GM23338 (cell line): ENCODE data around the gene C16orf82. TPM values are rescaled to one million over a fixed set of nuclear protein-coding genes. Genes with fewer than 3 reads are reported as not detected.

Experiments
- ATAC-seq: fragments of 200-7000 bp; cut with Tn5 transposase; 3 replicates; pipeline ENCODE4 v1.9.1; 2020
- DNase-seq: peaks from one replicate; pipeline ENCODE4 v3.0.0-alpha.2; 2015; ENCODE audit warnings: low spot score
- H2AFZ ChIP-seq: fragments of 200-600 bp; sonication (generic); 2 replicates; pipeline ENCODE4 v1.8.0; 2016; ENCODE audit warnings: antibody characterized with exemption, mild to moderate bottlenecking, moderate library complexity
- H3F3A ChIP-seq: fragments of 200-600 bp; sonication (generic); replicated peaks from 2 replicates; pipeline ENCODE4 v1.8.0; 2017; ENCODE audit warnings: antibody characterized with exemption, mixed run types, low read depth
- H3K27ac ChIP-seq: fragments of 200-600 bp; sonication (generic); 2 replicates; pipeline ENCODE4 v1.6.1; 2016; ENCODE audit warnings: low read depth
- H3K27me3 ChIP-seq: fragments of 200-600 bp; sonication (generic); 2 replicates; pipeline ENCODE4 v1.8.0; 2016; ENCODE audit warnings: mild to moderate bottlenecking, mixed run types, moderate library complexity; ENCODE audit not compliant: insufficient read depth
- H3K36me3 ChIP-seq: fragments of 200-600 bp; sonication (generic); 2 replicates; pipeline ENCODE4 v1.8.0; 2016; ENCODE audit warnings: mild to moderate bottlenecking; ENCODE audit not compliant: insufficient read depth
- H3K4me1 ChIP-seq: fragments of 200-600 bp; sonication (generic); 2 replicates; pipeline ENCODE4 v1.8.0; 2016; ENCODE audit warnings: mild to moderate bottlenecking, moderate library complexity; ENCODE audit not compliant: insufficient read depth
- H3K4me2 ChIP-seq: fragments of 200-600 bp; sonication (generic); 2 replicates; pipeline ENCODE4 v1.7.1; 2017; ENCODE audit warnings: mixed run types
- H3K4me3 ChIP-seq: fragments of 200-600 bp; sonication (generic); 2 replicates; pipeline ENCODE4 v1.6.1; 2016; ENCODE audit warnings: mixed run types
- H3K79me2 ChIP-seq: fragments of 200-600 bp; sonication (generic); replicated peaks from 2 replicates; pipeline ENCODE4 v1.8.0; 2017; ENCODE audit warnings: mild to moderate bottlenecking; ENCODE audit not compliant: insufficient read depth
- H3K9me2 ChIP-seq: fragments of 200-600 bp; sonication (generic); 2 replicates; pipeline ENCODE4 v1.8.0; 2017; ENCODE audit not compliant: insufficient read depth
- H4K20me1 ChIP-seq: fragments of 200-600 bp; sonication (generic); replicated peaks from 2 replicates; pipeline ENCODE4 v1.8.0; 2017; ENCODE audit warnings: mild to moderate bottlenecking; ENCODE audit not compliant: insufficient read depth
- H3K27ac Mint-ChIP-seq: 2 replicates; pipeline ENCODE4 v1.8.0; 2020; ENCODE audit warnings: inconsistent platforms, mild to moderate bottlenecking, moderate library complexity, mixed read lengths
- H3K27me3 Mint-ChIP-seq: 3 replicates; pipeline ENCODE4 v1.8.0; 2022; ENCODE audit warnings: low read depth, mild to moderate bottlenecking, moderate library complexity, mixed read lengths, inconsistent platforms; ENCODE audit not compliant: insufficient read depth, poor library complexity
- H3K36me3 Mint-ChIP-seq: 3 replicates; pipeline ENCODE4 v1.8.0; 2021; ENCODE audit warnings: low read depth, mild to moderate bottlenecking, inconsistent platforms, moderate library complexity, mixed read lengths
- H3K4me1 Mint-ChIP-seq: 3 replicates; pipeline ENCODE4 v1.8.0; 2020; ENCODE audit warnings: mild to moderate bottlenecking, inconsistent platforms, mixed read lengths
- H3K4me3 Mint-ChIP-seq: 3 replicates; pipeline ENCODE4 v1.8.0; 2021; ENCODE audit warnings: moderate library complexity, mild to moderate bottlenecking, inconsistent platforms, mixed read lengths
- H3K9me3 Mint-ChIP-seq: 3 replicates; pipeline ENCODE4 v1.8.0; 2020; ENCODE audit warnings: moderate library complexity, mild to moderate bottlenecking, inconsistent platforms, mixed read lengths
- CREB1 ChIP-seq: fragments of 250-450 bp; sonication (Bioruptor Pico); IDR thresholded peaks from 2 replicates; pipeline ENCODE4 v1.5.0; 2020; ENCODE audit warnings: low read depth, mild to moderate bottlenecking, moderate library complexity
- EZH2 ChIP-seq: fragments of 200-600 bp; sonication (generic); IDR thresholded peaks from one replicate; pipeline ENCODE4 v1.8.0; 2017; ENCODE audit warnings: antibody characterized with exemption, mild to moderate bottlenecking, low read depth; ENCODE audit not compliant: unreplicated experiment
- EZH2phosphoT487 ChIP-seq: fragments of 200-600 bp; sonication (generic); IDR thresholded peaks from one replicate; pipeline ENCODE4 v1.8.1; 2018; ENCODE audit warnings: antibody characterized with exemption; ENCODE audit not compliant: unreplicated experiment
- NANOG ChIP-seq: IDR thresholded peaks from 2 replicates; pipeline ENCODE4 v1.6.1; 2016; ENCODE audit warnings: antibody characterized with exemption, borderline replicate concordance
- POLR2AphosphoS5 ChIP-seq: IDR thresholded peaks from 2 replicates; pipeline ENCODE4 v1.6.1; 2016; ENCODE audit warnings: antibody characterized with exemption, low read depth
- STAT1 ChIP-seq: IDR thresholded peaks from one replicate; pipeline ENCODE4 v1.6.1; 2016; ENCODE audit warnings: antibody characterized with exemption; ENCODE audit not compliant: unreplicated experiment
- ZNF114 ChIP-seq: fragments of 250-450 bp; sonication (Bioruptor Pico); IDR thresholded peaks from 2 replicates; pipeline ENCODE4 v1.5.0; 2020; ENCODE audit warnings: mild to moderate bottlenecking, moderate library complexity
- ZNF331 ChIP-seq: fragments of 250-450 bp; sonication (Bioruptor Pico); IDR thresholded peaks from 2 replicates; pipeline ENCODE4 v1.5.0; 2020; ENCODE audit warnings: low read depth, mild to moderate bottlenecking, moderate library complexity
- polyA plus RNA-seq: library from polyadenylated mRNA; unstranded; fragments of >200 nt; fragmentation: Nextera tagmentation; extraction: Ambion mirVana; gene quantifications from 2 replicates; pipeline ENCODE4 v1.2.1, GENCODE V29; 2016
- total RNA-seq: library from RNA; depleted of rRNA; stranded (reverse); fragments of >200 nt; shearing (Covaris generic); gene quantifications from 2 replicates; pipeline ENCODE4 v1.2.3, GENCODE V29; 2014
- TF ChIP-seq, protein P1 (sequence below): fragments of 250-450 bp; sonication (Bioruptor Pico); IDR thresholded peaks from 2 replicates; pipeline ENCODE4 v1.5.0; 2020; ENCODE audit warnings: mild to moderate bottlenecking, moderate library complexity
- TF ChIP-seq, protein P2 (sequence below): IDR thresholded peaks from one replicate; pipeline ENCODE4 v1.6.1; 2018; ENCODE audit warnings: antibody characterized with exemption; ENCODE audit not compliant: unreplicated experiment
- TF ChIP-seq, protein P3 (sequence below): IDR thresholded peaks from 2 replicates; pipeline ENCODE4 v1.6.1; 2016; ENCODE audit warnings: antibody characterized with exemption
- TF ChIP-seq, protein P4 (sequence below), 2 experiments: fragments of 200-600 bp in 1 of 2; sonication (generic) in 1 of 2; conservative IDR thresholded peaks; 2 replicates each; pipeline versions ENCODE4 v1.5.1 to v1.6.1; 2016 to 2017; ENCODE audit warnings: antibody characterized with exemption in 2 of 2, low read depth in 2 of 2, mild to moderate bottlenecking in 2 of 2, moderate library complexity in 1 of 2

The C16orf82 gene
- total and polyA plus RNA-seq, 2 experiments from 2014 or later: not detected

DNA sequence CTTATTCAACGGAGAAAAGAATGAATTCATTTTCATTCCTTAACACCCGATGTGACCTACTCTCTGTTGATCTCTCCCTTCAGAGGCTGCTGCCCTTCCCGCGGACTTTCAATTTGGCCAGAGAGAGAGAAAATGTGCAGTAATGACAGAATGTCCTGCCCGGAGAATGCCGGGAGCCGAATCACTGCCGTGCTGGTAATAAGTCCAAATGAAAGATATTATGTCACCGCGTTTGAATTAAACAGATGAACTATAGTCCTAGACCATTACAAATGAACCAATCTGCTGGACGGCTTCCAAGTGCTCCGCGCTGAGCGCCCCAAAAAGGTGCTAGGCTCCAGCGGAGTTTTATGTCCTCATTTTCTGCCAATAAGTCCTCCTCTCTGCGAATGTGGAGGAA, 14.7 kb upstream of the C16orf82 start:
- no peak for ATAC-seq
- Mint-ChIP-seq H3K4me1 (peaks cover 2% of the 10 kb centered on the region; the same call in 1 of the 3 replicates), H3K27me3 (no peaks in the 10 kb centered on the region), H3K9me3 (peaks cover 55% of the 10 kb centered on the region), H3K27ac (no peak overlapping the region), H3K4me3 (no peak overlapping the region), H3K36me3 (peaks cover 12% of the 10 kb centered on the region; the same call in 2 of the 3 replicates)
- TF ChIP-seq, protein P1, sequence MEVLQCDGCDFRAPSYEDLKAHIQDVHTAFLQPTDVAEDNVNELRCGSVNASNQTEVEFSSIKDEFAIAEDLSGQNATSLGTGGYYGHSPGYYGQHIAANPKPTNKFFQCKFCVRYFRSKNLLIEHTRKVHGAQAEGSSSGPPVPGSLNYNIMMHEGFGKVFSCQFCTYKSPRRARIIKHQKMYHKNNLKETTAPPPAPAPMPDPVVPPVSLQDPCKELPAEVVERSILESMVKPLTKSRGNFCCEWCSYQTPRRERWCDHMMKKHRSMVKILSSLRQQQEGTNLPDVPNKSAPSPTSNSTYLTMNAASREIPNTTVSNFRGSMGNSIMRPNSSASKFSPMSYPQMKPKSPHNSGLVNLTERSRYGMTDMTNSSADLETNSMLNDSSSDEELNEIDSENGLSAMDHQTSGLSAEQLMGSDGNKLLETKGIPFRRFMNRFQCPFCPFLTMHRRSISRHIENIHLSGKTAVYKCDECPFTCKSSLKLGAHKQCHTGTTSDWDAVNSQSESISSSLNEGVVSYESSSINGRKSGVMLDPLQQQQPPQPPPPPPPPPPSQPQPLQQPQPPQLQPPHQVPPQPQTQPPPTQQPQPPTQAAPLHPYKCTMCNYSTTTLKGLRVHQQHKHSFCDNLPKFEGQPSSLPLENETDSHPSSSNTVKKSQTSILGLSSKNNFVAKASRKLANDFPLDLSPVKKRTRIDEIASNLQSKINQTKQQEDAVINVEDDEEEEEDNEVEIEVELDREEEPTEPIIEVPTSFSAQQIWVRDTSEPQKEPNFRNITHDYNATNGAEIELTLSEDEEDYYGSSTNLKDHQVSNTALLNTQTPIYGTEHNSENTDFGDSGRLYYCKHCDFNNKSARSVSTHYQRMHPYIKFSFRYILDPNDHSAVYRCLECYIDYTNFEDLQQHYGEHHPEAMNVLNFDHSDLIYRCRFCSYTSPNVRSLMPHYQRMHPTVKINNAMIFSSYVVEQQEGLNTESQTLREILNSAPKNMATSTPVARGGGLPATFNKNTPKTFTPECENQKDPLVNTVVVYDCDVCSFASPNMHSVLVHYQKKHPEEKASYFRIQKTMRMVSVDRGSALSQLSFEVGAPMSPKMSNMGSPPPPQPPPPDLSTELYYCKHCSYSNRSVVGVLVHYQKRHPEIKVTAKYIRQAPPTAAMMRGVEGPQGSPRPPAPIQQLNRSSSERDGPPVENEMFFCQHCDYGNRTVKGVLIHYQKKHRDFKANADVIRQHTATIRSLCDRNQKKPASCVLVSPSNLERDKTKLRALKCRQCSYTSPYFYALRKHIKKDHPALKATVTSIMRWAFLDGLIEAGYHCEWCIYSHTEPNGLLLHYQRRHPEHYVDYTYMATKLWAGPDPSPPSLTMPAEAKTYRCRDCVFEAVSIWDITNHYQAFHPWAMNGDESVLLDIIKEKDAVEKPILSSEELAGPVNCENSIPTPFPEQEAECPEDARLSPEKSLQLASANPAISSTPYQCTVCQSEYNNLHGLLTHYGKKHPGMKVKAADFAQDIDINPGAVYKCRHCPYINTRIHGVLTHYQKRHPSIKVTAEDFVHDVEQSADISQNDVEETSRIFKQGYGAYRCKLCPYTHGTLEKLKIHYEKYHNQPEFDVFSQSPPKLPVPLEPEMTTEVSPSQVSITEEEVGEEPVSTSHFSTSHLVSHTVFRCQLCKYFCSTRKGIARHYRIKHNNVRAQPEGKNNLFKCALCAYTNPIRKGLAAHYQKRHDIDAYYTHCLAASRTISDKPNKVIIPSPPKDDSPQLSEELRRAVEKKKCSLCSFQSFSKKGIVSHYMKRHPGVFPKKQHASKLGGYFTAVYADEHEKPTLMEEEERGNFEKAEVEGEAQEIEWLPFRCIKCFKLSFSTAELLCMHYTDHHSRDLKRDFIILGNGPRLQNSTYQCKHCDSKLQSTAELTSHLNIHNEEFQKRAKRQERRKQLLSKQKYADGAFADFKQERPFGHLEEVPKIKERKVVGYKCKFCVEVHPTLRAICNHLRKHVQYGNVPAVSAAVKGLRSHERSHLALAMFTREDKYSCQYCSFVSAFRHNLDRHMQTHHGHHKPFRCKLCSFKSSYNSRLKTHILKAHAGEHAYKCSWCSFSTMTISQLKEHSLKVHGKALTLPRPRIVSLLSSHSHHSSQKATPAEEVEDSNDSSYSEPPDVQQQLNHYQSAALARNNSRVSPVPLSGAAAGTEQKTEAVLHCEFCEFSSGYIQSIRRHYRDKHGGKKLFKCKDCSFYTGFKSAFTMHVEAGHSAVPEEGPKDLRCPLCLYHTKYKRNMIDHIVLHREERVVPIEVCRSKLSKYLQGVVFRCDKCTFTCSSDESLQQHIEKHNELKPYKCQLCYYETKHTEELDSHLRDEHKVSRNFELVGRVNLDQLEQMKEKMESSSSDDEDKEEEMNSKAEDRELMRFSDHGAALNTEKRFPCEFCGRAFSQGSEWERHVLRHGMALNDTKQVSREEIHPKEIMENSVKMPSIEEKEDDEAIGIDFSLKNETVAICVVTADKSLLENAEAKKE (CRISPR knock-in tag): no peak
- TF ChIP-seq CREB1 (CRISPR knock-in tag): no peak
- TF ChIP-seq ZNF114 (CRISPR knock-in tag): no peak
- TF ChIP-seq, protein P2, sequence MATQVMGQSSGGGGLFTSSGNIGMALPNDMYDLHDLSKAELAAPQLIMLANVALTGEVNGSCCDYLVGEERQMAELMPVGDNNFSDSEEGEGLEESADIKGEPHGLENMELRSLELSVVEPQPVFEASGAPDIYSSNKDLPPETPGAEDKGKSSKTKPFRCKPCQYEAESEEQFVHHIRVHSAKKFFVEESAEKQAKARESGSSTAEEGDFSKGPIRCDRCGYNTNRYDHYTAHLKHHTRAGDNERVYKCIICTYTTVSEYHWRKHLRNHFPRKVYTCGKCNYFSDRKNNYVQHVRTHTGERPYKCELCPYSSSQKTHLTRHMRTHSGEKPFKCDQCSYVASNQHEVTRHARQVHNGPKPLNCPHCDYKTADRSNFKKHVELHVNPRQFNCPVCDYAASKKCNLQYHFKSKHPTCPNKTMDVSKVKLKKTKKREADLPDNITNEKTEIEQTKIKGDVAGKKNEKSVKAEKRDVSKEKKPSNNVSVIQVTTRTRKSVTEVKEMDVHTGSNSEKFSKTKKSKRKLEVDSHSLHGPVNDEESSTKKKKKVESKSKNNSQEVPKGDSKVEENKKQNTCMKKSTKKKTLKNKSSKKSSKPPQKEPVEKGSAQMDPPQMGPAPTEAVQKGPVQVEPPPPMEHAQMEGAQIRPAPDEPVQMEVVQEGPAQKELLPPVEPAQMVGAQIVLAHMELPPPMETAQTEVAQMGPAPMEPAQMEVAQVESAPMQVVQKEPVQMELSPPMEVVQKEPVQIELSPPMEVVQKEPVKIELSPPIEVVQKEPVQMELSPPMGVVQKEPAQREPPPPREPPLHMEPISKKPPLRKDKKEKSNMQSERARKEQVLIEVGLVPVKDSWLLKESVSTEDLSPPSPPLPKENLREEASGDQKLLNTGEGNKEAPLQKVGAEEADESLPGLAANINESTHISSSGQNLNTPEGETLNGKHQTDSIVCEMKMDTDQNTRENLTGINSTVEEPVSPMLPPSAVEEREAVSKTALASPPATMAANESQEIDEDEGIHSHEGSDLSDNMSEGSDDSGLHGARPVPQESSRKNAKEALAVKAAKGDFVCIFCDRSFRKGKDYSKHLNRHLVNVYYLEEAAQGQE: no peak
- no peak for TF ChIP-seq EZH2phosphoT487
- TF ChIP-seq EZH2: no peak
- TF ChIP-seq POLR2AphosphoS5: no peak
- no peak for TF ChIP-seq STAT1
- TF ChIP-seq NANOG: no peak
- TF ChIP-seq, protein P3, sequence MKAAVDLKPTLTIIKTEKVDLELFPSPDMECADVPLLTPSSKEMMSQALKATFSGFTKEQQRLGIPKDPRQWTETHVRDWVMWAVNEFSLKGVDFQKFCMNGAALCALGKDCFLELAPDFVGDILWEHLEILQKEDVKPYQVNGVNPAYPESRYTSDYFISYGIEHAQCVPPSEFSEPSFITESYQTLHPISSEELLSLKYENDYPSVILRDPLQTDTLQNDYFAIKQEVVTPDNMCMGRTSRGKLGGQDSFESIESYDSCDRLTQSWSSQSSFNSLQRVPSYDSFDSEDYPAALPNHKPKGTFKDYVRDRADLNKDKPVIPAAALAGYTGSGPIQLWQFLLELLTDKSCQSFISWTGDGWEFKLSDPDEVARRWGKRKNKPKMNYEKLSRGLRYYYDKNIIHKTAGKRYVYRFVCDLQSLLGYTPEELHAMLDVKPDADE: no peak
- TF ChIP-seq, protein P4, sequence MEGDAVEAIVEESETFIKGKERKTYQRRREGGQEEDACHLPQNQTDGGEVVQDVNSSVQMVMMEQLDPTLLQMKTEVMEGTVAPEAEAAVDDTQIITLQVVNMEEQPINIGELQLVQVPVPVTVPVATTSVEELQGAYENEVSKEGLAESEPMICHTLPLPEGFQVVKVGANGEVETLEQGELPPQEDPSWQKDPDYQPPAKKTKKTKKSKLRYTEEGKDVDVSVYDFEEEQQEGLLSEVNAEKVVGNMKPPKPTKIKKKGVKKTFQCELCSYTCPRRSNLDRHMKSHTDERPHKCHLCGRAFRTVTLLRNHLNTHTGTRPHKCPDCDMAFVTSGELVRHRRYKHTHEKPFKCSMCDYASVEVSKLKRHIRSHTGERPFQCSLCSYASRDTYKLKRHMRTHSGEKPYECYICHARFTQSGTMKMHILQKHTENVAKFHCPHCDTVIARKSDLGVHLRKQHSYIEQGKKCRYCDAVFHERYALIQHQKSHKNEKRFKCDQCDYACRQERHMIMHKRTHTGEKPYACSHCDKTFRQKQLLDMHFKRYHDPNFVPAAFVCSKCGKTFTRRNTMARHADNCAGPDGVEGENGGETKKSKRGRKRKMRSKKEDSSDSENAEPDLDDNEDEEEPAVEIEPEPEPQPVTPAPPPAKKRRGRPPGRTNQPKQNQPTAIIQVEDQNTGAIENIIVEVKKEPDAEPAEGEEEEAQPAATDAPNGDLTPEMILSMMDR (conservative IDR thresholded peaks at IDR 0.05; ENCODE audit: low read depth in 2 of 2): no peak
- no peak for TF ChIP-seq ZNF331 (CRISPR knock-in tag)
- no peak overlapping the region for H3K4me3 ChIP-seq
- H3K27ac ChIP-seq: no peak overlapping the region
- H3K4me1 ChIP-seq: no peaks in the 10 kb centered on the region; the same call in 1 of the 2 replicates
- H3K27me3 ChIP-seq: no peaks in the 10 kb centered on the region
- 0 out of 2 replicates have a peak overlapping the region, but pooled peaks have one; percentile 81 for H2AFZ ChIP-seq
- no peaks in the 10 kb centered on the region for H3K36me3 ChIP-seq
- H3K79me2 ChIP-seq: no peaks in the 10 kb centered on the region
- peaks cover 6% of the 10 kb centered on the region; the same call in 1 of the 2 replicates for H3K9me2 ChIP-seq
- no peak for DNase-seq
- no peak overlapping the region for H3K4me2 ChIP-seq
- no peaks in the 10 kb centered on the region for H4K20me1 ChIP-seq
- no peaks in the 10 kb centered on the region for H3F3A ChIP-seq
